ENCODE results near the gene UCHL3. TPM values are rescaled to one million over a fixed set of nuclear protein-coding genes. Genes with fewer than 3 reads are reported as not detected.

UCHL3 gene
- total and polyA plus RNA-seq, 9 donors, result 8.6 to 39.5 (median 13.0) TPM

GRCh38 chr13:75554981-75555380 is 5.4 kb downstream of the UCHL3 start:
- intact Hi-C loops (cut with DNase I), result loop anchor here in 1 of 4 donors (5.0 kb wide), 1 partner anchor 183 kb away; no protein-coding TSS in a partner anchor
- TF ChIP-seq, protein P1, sequence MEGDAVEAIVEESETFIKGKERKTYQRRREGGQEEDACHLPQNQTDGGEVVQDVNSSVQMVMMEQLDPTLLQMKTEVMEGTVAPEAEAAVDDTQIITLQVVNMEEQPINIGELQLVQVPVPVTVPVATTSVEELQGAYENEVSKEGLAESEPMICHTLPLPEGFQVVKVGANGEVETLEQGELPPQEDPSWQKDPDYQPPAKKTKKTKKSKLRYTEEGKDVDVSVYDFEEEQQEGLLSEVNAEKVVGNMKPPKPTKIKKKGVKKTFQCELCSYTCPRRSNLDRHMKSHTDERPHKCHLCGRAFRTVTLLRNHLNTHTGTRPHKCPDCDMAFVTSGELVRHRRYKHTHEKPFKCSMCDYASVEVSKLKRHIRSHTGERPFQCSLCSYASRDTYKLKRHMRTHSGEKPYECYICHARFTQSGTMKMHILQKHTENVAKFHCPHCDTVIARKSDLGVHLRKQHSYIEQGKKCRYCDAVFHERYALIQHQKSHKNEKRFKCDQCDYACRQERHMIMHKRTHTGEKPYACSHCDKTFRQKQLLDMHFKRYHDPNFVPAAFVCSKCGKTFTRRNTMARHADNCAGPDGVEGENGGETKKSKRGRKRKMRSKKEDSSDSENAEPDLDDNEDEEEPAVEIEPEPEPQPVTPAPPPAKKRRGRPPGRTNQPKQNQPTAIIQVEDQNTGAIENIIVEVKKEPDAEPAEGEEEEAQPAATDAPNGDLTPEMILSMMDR (IDR thresholded peaks at IDR 0.05), result no peak
- no peak for TF ChIP-seq EP300 (IDR thresholded peaks at IDR 0.05)
- TF ChIP-seq POLR2A (IDR thresholded peaks at IDR 0.05), result no peak
- WGBS, 3 donors, result 97 to 99% (median 98%) methylated on average over 3 of the region's 3 CpGs

DNA sequence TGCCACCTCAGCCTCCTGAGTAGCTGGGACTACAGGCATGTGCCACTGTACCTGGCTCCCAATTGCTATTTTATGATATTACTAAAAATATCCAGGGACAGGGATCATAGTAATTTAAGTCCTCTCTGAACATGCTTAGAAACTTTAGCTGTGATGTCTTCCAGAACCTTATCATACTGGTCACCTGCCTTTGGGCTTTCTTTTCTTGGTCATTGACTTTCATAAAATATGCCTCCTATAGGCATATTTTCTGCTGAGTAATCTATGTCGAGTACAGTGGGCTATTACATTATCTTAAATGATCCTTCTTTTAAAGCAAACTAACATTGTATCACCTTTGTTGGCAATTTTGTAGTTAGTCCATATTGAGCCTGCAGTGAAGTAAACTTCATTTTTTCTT is 6.2 kb downstream of the UCHL3 start:
- intact Hi-C loops (cut with DNase I), result no loop called here
- 83 to 91% (median 85%) methylated on average over 1 of the region's 1 CpG for WGBS, 3 donors
- H3K36me3 ChIP-seq, result no peaks in the 10 kb centered on the region

More at GRCh38 chr13:75554981-75555380, 5.4 kb downstream of the UCHL3 start:
- H3K27ac ChIP-seq, result no peak overlapping the region
- no peaks in the 10 kb centered on the region for H3K27me3 ChIP-seq
- H3K4me1 ChIP-seq (ENCODE audit: insufficient read depth), result no peaks in the 10 kb centered on the region
- no peaks in the 10 kb centered on the region for H3K36me3 ChIP-seq
- DNase-seq, result no peak
- no peak overlapping the region for H3K4me3 ChIP-seq
- no peaks in the 10 kb centered on the region for H3K9me3 ChIP-seq

DNA sequence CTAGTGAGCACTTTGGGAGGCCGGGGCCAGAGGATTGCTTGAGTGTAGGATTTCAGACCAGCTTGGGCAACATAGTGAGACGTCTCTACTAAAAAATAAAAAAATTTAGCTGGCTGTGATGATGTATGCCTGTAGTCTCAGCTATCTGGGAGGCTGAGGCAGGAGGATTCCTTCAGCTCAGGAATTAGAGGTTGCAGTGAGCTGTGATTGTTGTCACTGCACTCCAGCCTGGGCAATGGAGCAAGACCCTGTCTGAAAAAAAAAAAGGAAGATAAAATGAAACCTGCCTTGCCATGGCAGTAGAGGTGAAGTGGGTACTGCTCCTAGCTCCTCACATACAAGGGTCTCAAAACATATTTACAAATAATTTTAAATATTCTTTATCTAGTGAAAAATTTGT is 7.4 kb downstream of the UCHL3 start:
- H3K4me3 ChIP-seq, result no peak overlapping the region
- no peaks in the 10 kb centered on the region for H3K9me3 ChIP-seq
- no peak for DNase-seq
- intact Hi-C loops (cut with DNase I), result no loop called here
- H3K36me3 ChIP-seq, result no peaks in the 10 kb centered on the region
- H3K4me1 ChIP-seq (ENCODE audit: insufficient read depth), result no peaks in the 10 kb centered on the region
- WGBS, 3 donors, result 86 to 92% (median 91%) methylated on average over 2 of the region's 2 CpGs
- H3K27ac ChIP-seq, result no peak overlapping the region
- no peaks in the 10 kb centered on the region for H3K27me3 ChIP-seq
- TF ChIP-seq EP300 (IDR thresholded peaks at IDR 0.05), result no peak
- TF ChIP-seq, protein P1 (IDR thresholded peaks at IDR 0.05), result no peak
- TF ChIP-seq POLR2A (IDR thresholded peaks at IDR 0.05), result no peak

More for the DNA sequence above, 6.2 kb downstream of the UCHL3 start:
- Histone ChIP-seq H3K4me3 (no peak overlapping the region), H3K4me1 (ENCODE audit: insufficient read depth) (no peaks in the 10 kb centered on the region), H3K27me3 (no peaks in the 10 kb centered on the region), H3K27ac (no peak overlapping the region), H3K9me3 (no peaks in the 10 kb centered on the region)
- TF ChIP-seq, protein P1 (IDR thresholded peaks at IDR 0.05), result no peak
- TF ChIP-seq EP300 (IDR thresholded peaks at IDR 0.05), result no peak
- no peak for TF ChIP-seq POLR2A (IDR thresholded peaks at IDR 0.05)
- DNase-seq, result no peak

DNA sequence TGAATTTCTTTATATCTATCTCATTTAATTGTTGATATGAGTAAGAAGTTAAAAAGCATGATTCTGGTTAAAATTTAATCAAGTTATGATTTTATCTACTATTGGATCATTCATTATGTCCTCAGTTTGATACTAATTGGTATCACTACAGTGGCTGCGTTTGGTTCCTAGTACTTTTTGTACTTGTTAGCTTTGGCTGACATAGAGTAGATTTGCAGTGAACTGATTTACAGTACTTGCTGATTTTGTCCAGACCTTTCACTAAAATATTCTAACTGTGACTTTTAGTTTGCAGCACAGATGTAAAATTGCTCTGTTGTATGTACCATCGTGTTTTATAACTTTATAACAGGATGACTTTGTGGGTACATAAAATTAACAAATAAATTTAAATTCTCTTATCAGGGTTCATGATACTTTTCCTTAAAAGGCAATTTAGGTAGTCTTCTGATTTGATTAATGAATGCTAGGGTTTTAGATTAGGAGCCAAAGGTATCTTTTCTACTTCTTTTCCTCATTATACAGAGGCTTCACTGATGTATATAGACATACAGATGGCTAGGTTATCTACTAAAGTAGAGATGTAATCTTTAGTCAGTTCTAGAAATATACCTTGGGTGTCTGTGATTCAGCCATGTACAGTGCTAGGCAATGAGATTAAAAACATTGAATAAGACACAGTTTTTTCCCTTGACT is 8.7 kb downstream of the UCHL3 start:
- TF ChIP-seq POLR2A (IDR thresholded peaks at IDR 0.05), result no peak
- no peak for TF ChIP-seq EP300 (IDR thresholded peaks at IDR 0.05)
- no peak overlapping the region for H3K27ac ChIP-seq
- DNase-seq, result no peak
- no peaks in the 10 kb centered on the region for H3K9me3 ChIP-seq
- WGBS, 3 donors, result 51 to 78% (median 69%) methylated on average over 2 of the region's 2 CpGs
- H3K4me3 ChIP-seq, result no peak overlapping the region
- H3K4me1 ChIP-seq (ENCODE audit: insufficient read depth), result no peaks in the 10 kb centered on the region
- intact Hi-C loops (cut with DNase I), result no loop called here
- no peaks in the 10 kb centered on the region for H3K36me3 ChIP-seq
- no peaks in the 10 kb centered on the region for H3K27me3 ChIP-seq

DNA sequence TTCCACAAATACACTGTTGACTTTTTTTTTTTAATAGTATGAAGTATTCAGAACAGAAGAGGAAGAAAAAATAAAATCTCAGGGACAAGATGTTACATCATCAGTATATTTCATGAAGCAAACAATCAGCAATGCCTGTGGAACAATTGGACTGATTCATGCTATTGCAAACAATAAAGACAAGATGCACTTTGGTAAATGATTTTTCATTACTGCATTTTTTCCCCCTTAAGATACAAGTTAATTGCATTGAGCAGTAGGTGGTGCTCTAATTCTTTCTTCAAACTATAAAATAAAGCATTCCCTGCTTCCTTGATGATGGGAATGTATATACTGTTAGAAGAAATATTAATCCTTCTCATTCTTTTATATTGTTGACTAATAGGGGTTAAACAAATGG is 17.1 kb downstream of the UCHL3 start:
- intact Hi-C loops (cut with DNase I), result no loop called here
- Histone ChIP-seq H3K4me3 (no peak overlapping the region), H3K27ac (no peak overlapping the region), H3K9me3 (no peaks in the 10 kb centered on the region), H3K27me3 (no peaks in the 10 kb centered on the region), H3K36me3 (no peaks in the 10 kb centered on the region), H3K4me1 (ENCODE audit: insufficient read depth) (no peaks in the 10 kb centered on the region)
- TF ChIP-seq EP300 (IDR thresholded peaks at IDR 0.05) (no peak), POLR2A (IDR thresholded peaks at IDR 0.05) (no peak)
- TF ChIP-seq, protein P1 (IDR thresholded peaks at IDR 0.05), result no peak
- no peak for DNase-seq
